GM23338 (cell line): Measurements from ENCODE around the gene TSTD2. TPM values are rescaled to one million over a fixed set of nuclear protein-coding genes. Genes with fewer than 3 reads are reported as not detected.

Experiments
- ATAC-seq: fragments of 200-7000 bp; cut with Tn5 transposase; 3 replicates; pipeline ENCODE4 v1.9.1; 2020
- DNase-seq: peaks from one replicate; pipeline ENCODE4 v3.0.0-alpha.2; 2015; ENCODE audit warnings: low spot score
- H2AFZ ChIP-seq: fragments of 200-600 bp; sonication (generic); 2 replicates; pipeline ENCODE4 v1.8.0; 2016; ENCODE audit warnings: antibody characterized with exemption, mild to moderate bottlenecking, moderate library complexity
- H3F3A ChIP-seq: fragments of 200-600 bp; sonication (generic); replicated peaks from 2 replicates; pipeline ENCODE4 v1.8.0; 2017; ENCODE audit warnings: antibody characterized with exemption, mixed run types, low read depth
- H3K27ac ChIP-seq: fragments of 200-600 bp; sonication (generic); 2 replicates; pipeline ENCODE4 v1.6.1; 2016; ENCODE audit warnings: low read depth
- H3K27me3 ChIP-seq: fragments of 200-600 bp; sonication (generic); 2 replicates; pipeline ENCODE4 v1.8.0; 2016; ENCODE audit warnings: mild to moderate bottlenecking, mixed run types, moderate library complexity; ENCODE audit not compliant: insufficient read depth
- H3K36me3 ChIP-seq: fragments of 200-600 bp; sonication (generic); 2 replicates; pipeline ENCODE4 v1.8.0; 2016; ENCODE audit warnings: mild to moderate bottlenecking; ENCODE audit not compliant: insufficient read depth
- H3K4me1 ChIP-seq: fragments of 200-600 bp; sonication (generic); 2 replicates; pipeline ENCODE4 v1.8.0; 2016; ENCODE audit warnings: mild to moderate bottlenecking, moderate library complexity; ENCODE audit not compliant: insufficient read depth
- H3K4me2 ChIP-seq: fragments of 200-600 bp; sonication (generic); 2 replicates; pipeline ENCODE4 v1.7.1; 2017; ENCODE audit warnings: mixed run types
- H3K4me3 ChIP-seq: fragments of 200-600 bp; sonication (generic); 2 replicates; pipeline ENCODE4 v1.6.1; 2016; ENCODE audit warnings: mixed run types
- H3K79me2 ChIP-seq: fragments of 200-600 bp; sonication (generic); replicated peaks from 2 replicates; pipeline ENCODE4 v1.8.0; 2017; ENCODE audit warnings: mild to moderate bottlenecking; ENCODE audit not compliant: insufficient read depth
- H3K9me2 ChIP-seq: fragments of 200-600 bp; sonication (generic); 2 replicates; pipeline ENCODE4 v1.8.0; 2017; ENCODE audit not compliant: insufficient read depth
- H4K20me1 ChIP-seq: fragments of 200-600 bp; sonication (generic); replicated peaks from 2 replicates; pipeline ENCODE4 v1.8.0; 2017; ENCODE audit warnings: mild to moderate bottlenecking; ENCODE audit not compliant: insufficient read depth
- H3K27ac Mint-ChIP-seq: 2 replicates; pipeline ENCODE4 v1.8.0; 2020; ENCODE audit warnings: inconsistent platforms, mild to moderate bottlenecking, moderate library complexity, mixed read lengths
- H3K27me3 Mint-ChIP-seq: 3 replicates; pipeline ENCODE4 v1.8.0; 2022; ENCODE audit warnings: low read depth, mild to moderate bottlenecking, moderate library complexity, mixed read lengths, inconsistent platforms; ENCODE audit not compliant: insufficient read depth, poor library complexity
- H3K36me3 Mint-ChIP-seq: 3 replicates; pipeline ENCODE4 v1.8.0; 2021; ENCODE audit warnings: low read depth, mild to moderate bottlenecking, inconsistent platforms, moderate library complexity, mixed read lengths
- H3K4me1 Mint-ChIP-seq: 3 replicates; pipeline ENCODE4 v1.8.0; 2020; ENCODE audit warnings: mild to moderate bottlenecking, inconsistent platforms, mixed read lengths
- H3K4me3 Mint-ChIP-seq: 3 replicates; pipeline ENCODE4 v1.8.0; 2021; ENCODE audit warnings: moderate library complexity, mild to moderate bottlenecking, inconsistent platforms, mixed read lengths
- H3K9me3 Mint-ChIP-seq: 3 replicates; pipeline ENCODE4 v1.8.0; 2020; ENCODE audit warnings: moderate library complexity, mild to moderate bottlenecking, inconsistent platforms, mixed read lengths
- ETS1 ChIP-seq: IDR thresholded peaks from 2 replicates; pipeline ENCODE4 v1.6.1; 2016; ENCODE audit warnings: antibody characterized with exemption
- JUNB ChIP-seq: IDR thresholded peaks from one replicate; pipeline ENCODE4 v1.6.1; 2016; ENCODE audit warnings: antibody characterized with exemption; ENCODE audit not compliant: unreplicated experiment
- NANOG ChIP-seq: IDR thresholded peaks from 2 replicates; pipeline ENCODE4 v1.6.1; 2016; ENCODE audit warnings: antibody characterized with exemption, borderline replicate concordance
- POLR2AphosphoS5 ChIP-seq: IDR thresholded peaks from 2 replicates; pipeline ENCODE4 v1.6.1; 2016; ENCODE audit warnings: antibody characterized with exemption, low read depth
- STAT1 ChIP-seq: IDR thresholded peaks from one replicate; pipeline ENCODE4 v1.6.1; 2016; ENCODE audit warnings: antibody characterized with exemption; ENCODE audit not compliant: unreplicated experiment
- ZNF114 ChIP-seq: fragments of 250-450 bp; sonication (Bioruptor Pico); IDR thresholded peaks from 2 replicates; pipeline ENCODE4 v1.5.0; 2020; ENCODE audit warnings: mild to moderate bottlenecking, moderate library complexity
- ZNF331 ChIP-seq: fragments of 250-450 bp; sonication (Bioruptor Pico); IDR thresholded peaks from 2 replicates; pipeline ENCODE4 v1.5.0; 2020; ENCODE audit warnings: low read depth, mild to moderate bottlenecking, moderate library complexity
- ZNF462 ChIP-seq: fragments of 250-450 bp; sonication (Bioruptor Pico); IDR thresholded peaks from 2 replicates; pipeline ENCODE4 v1.5.0; 2020; ENCODE audit warnings: mild to moderate bottlenecking, moderate library complexity
- polyA plus RNA-seq: library from polyadenylated mRNA; unstranded; fragments of >200 nt; fragmentation: Nextera tagmentation; extraction: Ambion mirVana; gene quantifications from 2 replicates; pipeline ENCODE4 v1.2.1, GENCODE V29; 2016
- total RNA-seq: library from RNA; depleted of rRNA; stranded (reverse); fragments of >200 nt; shearing (Covaris generic); gene quantifications from 2 replicates; pipeline ENCODE4 v1.2.3, GENCODE V29; 2014
- TF ChIP-seq, protein P1 (sequence below), 2 experiments: fragments of 200-600 bp in 1 of 2; sonication (generic) in 1 of 2; conservative IDR thresholded peaks; 2 replicates each; pipeline versions ENCODE4 v1.5.1 to v1.6.1; 2016 to 2017; ENCODE audit warnings: antibody characterized with exemption in 2 of 2, low read depth in 2 of 2, mild to moderate bottlenecking in 2 of 2, moderate library complexity in 1 of 2

The TSTD2 gene
- total and polyA plus RNA-seq, 2 experiments from 2014 or later, result 8.5 to 21.8 TPM

- TF ChIP-seq, protein P1, sequence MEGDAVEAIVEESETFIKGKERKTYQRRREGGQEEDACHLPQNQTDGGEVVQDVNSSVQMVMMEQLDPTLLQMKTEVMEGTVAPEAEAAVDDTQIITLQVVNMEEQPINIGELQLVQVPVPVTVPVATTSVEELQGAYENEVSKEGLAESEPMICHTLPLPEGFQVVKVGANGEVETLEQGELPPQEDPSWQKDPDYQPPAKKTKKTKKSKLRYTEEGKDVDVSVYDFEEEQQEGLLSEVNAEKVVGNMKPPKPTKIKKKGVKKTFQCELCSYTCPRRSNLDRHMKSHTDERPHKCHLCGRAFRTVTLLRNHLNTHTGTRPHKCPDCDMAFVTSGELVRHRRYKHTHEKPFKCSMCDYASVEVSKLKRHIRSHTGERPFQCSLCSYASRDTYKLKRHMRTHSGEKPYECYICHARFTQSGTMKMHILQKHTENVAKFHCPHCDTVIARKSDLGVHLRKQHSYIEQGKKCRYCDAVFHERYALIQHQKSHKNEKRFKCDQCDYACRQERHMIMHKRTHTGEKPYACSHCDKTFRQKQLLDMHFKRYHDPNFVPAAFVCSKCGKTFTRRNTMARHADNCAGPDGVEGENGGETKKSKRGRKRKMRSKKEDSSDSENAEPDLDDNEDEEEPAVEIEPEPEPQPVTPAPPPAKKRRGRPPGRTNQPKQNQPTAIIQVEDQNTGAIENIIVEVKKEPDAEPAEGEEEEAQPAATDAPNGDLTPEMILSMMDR (conservative IDR thresholded peaks at IDR 0.05; ENCODE audit: low read depth in 2 of 2), result no peak
- no peak for TF ChIP-seq ZNF114
- TF ChIP-seq NANOG, result no peak
- TF ChIP-seq ZNF331 (CRISPR knock-in tag), result no peak
- no peak for TF ChIP-seq STAT1
- no peak for TF ChIP-seq POLR2AphosphoS5
Observed at GRCh38 chr9:97658707-97659106, 25.5 kb upstream of the TSTD2 start (continued).

DNA sequence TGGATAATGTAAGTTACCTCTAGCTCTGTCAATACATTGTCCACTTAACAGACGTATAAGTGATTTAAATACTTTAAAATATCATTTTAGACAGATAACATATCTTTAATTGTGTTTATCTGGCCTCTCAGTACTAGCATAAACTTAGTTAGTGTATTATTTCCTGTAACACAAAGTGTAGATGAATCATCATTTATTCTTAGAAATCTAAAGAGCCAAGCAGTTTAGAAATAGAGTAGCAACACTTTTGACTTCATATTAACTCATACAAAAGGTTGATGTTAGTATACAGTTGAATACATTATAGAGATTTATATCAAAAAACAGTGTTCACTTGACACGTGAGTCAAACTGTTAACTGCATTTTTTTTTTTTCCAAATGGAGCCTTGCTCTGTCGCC lies 18.5 kb upstream of the TSTD2 start:
- peaks cover 68% of the 10 kb centered on the region for H3K36me3 Mint-ChIP-seq
- H3K9me2 ChIP-seq, result no peaks in the 10 kb centered on the region
- H3K36me3 ChIP-seq, result peaks cover 67% of the 10 kb centered on the region

GRCh38 chr9:97647996-97648395 lies 14.8 kb upstream of the TSTD2 start:
- DNase-seq (no peak), ATAC-seq (no peak)
- Histone ChIP-seq H3K36me3 (peaks cover 53% of the 10 kb centered on the region), H3K4me1 (no peaks in the 10 kb centered on the region), H3K79me2 (peaks cover 5% of the 10 kb centered on the region; the same call in 1 of the 2 replicates), H3K4me2 (no peak overlapping the region), H4K20me1 (peaks cover 10% of the 10 kb centered on the region), H3F3A (no peaks in the 10 kb centered on the region), H2AFZ (no peak overlapping the region), H3K4me3 (no peak overlapping the region), H3K27me3 (no peaks in the 10 kb centered on the region), H3K9me2 (no peaks in the 10 kb centered on the region), H3K27ac (no peak overlapping the region)
- no peaks in the 10 kb centered on the region for H3K27me3 Mint-ChIP-seq
- peaks cover 57% of the 10 kb centered on the region for H3K36me3 Mint-ChIP-seq
- no peak overlapping the region for H3K27ac Mint-ChIP-seq
- H3K4me1 Mint-ChIP-seq, result no peaks in the 10 kb centered on the region
- no peak overlapping the region for H3K4me3 Mint-ChIP-seq
- no peaks in the 10 kb centered on the region for H3K9me3 Mint-ChIP-seq
- TF ChIP-seq JUNB (no peak), ETS1 (no peak), ZNF114 (no peak), POLR2AphosphoS5 (no peak), ZNF462 (CRISPR knock-in tag) (no peak)
- TF ChIP-seq, protein P1 (conservative IDR thresholded peaks at IDR 0.05; ENCODE audit: low read depth in 2 of 2), result no peak

More for the DNA sequence above, 18.5 kb upstream of the TSTD2 start:
- Histone ChIP-seq H4K20me1 (peaks cover 3% of the 10 kb centered on the region), H3K4me3 (no peak overlapping the region), H3K27me3 (no peaks in the 10 kb centered on the region), H3F3A (no peaks in the 10 kb centered on the region), H3K27ac (no peak overlapping the region), H3K4me2 (no peak overlapping the region), H3K4me1 (no peaks in the 10 kb centered on the region), H3K79me2 (no peaks in the 10 kb centered on the region), H2AFZ (no peak overlapping the region)
- no peaks in the 10 kb centered on the region for H3K9me3 Mint-ChIP-seq
- DNase-seq, result no peak
- H3K4me1 Mint-ChIP-seq, result no peaks in the 10 kb centered on the region
- H3K4me3 Mint-ChIP-seq, result no peak overlapping the region
- no peak for TF ChIP-seq ZNF331 (CRISPR knock-in tag)
- TF ChIP-seq ZNF114, result no peak
- H3K27me3 Mint-ChIP-seq, result no peaks in the 10 kb centered on the region
- H3K27ac Mint-ChIP-seq, result no peak overlapping the region
- no peak for ATAC-seq
